IMR-90 (cell line): ENCODE data around the gene SMIM29. TPM values are rescaled to one million over a fixed set of nuclear protein-coding genes. Genes with fewer than 3 reads are reported as not detected.
"Not testable (repeated sequence)": the region's sequence is repeated elsewhere in the genome, so short reads cannot be mapped to it uniquely, and the experiment has no call there.

Experiments
- ATAC-seq: fragments of 200-7000 bp; cut with Tn5 transposase; 2 replicates; pipeline ENCODE4 v1.9.1; 2020; ENCODE audit warnings: low read depth, mild to moderate bottlenecking, moderate library complexity
- BruUV-seq: library from RNA; stranded (reverse); fragments of 400-500 nt; replicated peaks from 2 replicates; lab custom pipeline; 2021; lab: Mats Ljungman, UMichigan
- CTCF ChIA-PET: fragments of 300-600 bp; formaldehyde crosslinking; extraction: SDS; loops from one replicate; lab custom pipeline; 2021; ENCODE audit warnings: antibody characterized with exemption; lab: Yijun Ruan, JAX
- POLR2A ChIA-PET: fragments of 300-600 bp; sonication (Branson Sonifier 250); formaldehyde crosslinking; loops from one replicate; lab custom pipeline; 2022; ENCODE audit warnings: antibody characterized with exemption; ENCODE audit not compliant: unreplicated experiment; lab: Charles Lee
- DNase-seq: peaks from one replicate; pipeline ENCODE4 v3.0.0; 2013
- H2AFZ ChIP-seq: replicated peaks from 2 replicates; pipeline ENCODE3; 2013; ENCODE audit warnings: low read length, mild to moderate bottlenecking; ENCODE audit not compliant: poor library complexity
- H2AK5ac ChIP-seq: 2 replicates; pipeline ENCODE4 v1.6.1; 2013; ENCODE audit warnings: low read depth, low read length, inconsistent platforms
- H2AK9ac ChIP-seq: replicated peaks from 2 replicates; pipeline ENCODE3; 2013; ENCODE audit warnings: mild to moderate bottlenecking, low read depth, low read length, moderate library complexity; ENCODE audit not compliant: poor library complexity
- H2BK120ac ChIP-seq: 2 replicates; pipeline ENCODE4 v1.6.1; 2013; ENCODE audit warnings: low read depth, low read length, inconsistent platforms
- H2BK15ac ChIP-seq: 3 replicates; pipeline ENCODE4 v1.6.1; 2013; ENCODE audit warnings: low read depth, low read length, inconsistent platforms
- H2BK20ac ChIP-seq: 2 replicates; pipeline ENCODE4 v1.6.1; 2013; ENCODE audit warnings: low read depth, mild to moderate bottlenecking, inconsistent platforms, low read length, moderate library complexity
- H2BK5ac ChIP-seq: 2 replicates; pipeline ENCODE4 v1.6.1; 2013; ENCODE audit warnings: mild to moderate bottlenecking, low read depth, low read length, inconsistent platforms; ENCODE audit not compliant: poor library complexity, severe bottlenecking
- H3K14ac ChIP-seq: replicated peaks from 2 replicates; pipeline ENCODE4 v1.6.1; 2013; ENCODE audit warnings: low read depth, low read length, inconsistent platforms
- H3K18ac ChIP-seq: 2 replicates; pipeline ENCODE4 v1.6.1; 2013; ENCODE audit warnings: low read depth, low read length, control low read depth
- H3K23ac ChIP-seq: 2 replicates; pipeline ENCODE4 v1.6.1; 2013; ENCODE audit warnings: low read depth, low read length, inconsistent platforms
- H3K27ac ChIP-seq: 2 replicates; pipeline ENCODE4 v1.5.1; 2013; ENCODE audit warnings: mild to moderate bottlenecking, control low read depth, low read length; ENCODE audit not compliant: insufficient read depth
- H3K27me3 ChIP-seq: 2 replicates; pipeline ENCODE4 v1.6.1; 2013; ENCODE audit warnings: low read length; ENCODE audit not compliant: control insufficient read depth, insufficient read depth
- H3K36me3 ChIP-seq: 2 replicates; pipeline ENCODE4 v1.6.1; 2013; ENCODE audit warnings: low read length, mixed read lengths; ENCODE audit not compliant: control insufficient read depth, insufficient read depth
- H3K4ac ChIP-seq: 2 replicates; pipeline ENCODE4 v1.6.1; 2013; ENCODE audit warnings: low read depth, low read length, inconsistent platforms
- H3K4me1 ChIP-seq: 2 replicates; pipeline ENCODE4 v1.6.1; 2013; ENCODE audit warnings: low read length, mixed read lengths; ENCODE audit not compliant: control insufficient read depth, insufficient read depth
- H3K4me2 ChIP-seq: 2 replicates; pipeline ENCODE4 v1.6.1; 2013; ENCODE audit warnings: low read depth, mild to moderate bottlenecking, control low read depth, low read length, moderate library complexity
- H3K4me3 ChIP-seq: 2 replicates; pipeline ENCODE4 v1.5.1; 2013; ENCODE audit warnings: low read depth, mild to moderate bottlenecking, control low read depth, low read length, moderate library complexity; ENCODE audit not compliant: insufficient read depth
- H3K56ac ChIP-seq: 2 replicates; pipeline ENCODE4 v1.6.1; 2013; ENCODE audit warnings: low read length, inconsistent platforms; ENCODE audit not compliant: insufficient read depth; ENCODE audit errors: extremely low read depth
- H3K79me1 ChIP-seq, 2 experiments: 2 replicates each; pipeline ENCODE4 v1.6.1; 2013; ENCODE audit warnings: low read length in 2 of 2, inconsistent platforms in 1 of 2, low read depth in 1 of 2
- H3K9ac ChIP-seq: 2 replicates; pipeline ENCODE4 v1.6.1; 2013; ENCODE audit warnings: low read depth, low read length, control low read depth
- H3K9me1 ChIP-seq: 2 replicates; pipeline ENCODE4 v1.6.1; 2013; ENCODE audit warnings: low read length, inconsistent platforms; ENCODE audit not compliant: insufficient read depth
- H3K9me3 ChIP-seq: 2 replicates; pipeline ENCODE4 v1.6.1; 2013; ENCODE audit warnings: low read length; ENCODE audit not compliant: control insufficient read depth, insufficient read depth
- H4K20me1 ChIP-seq: 2 replicates; pipeline ENCODE4 v1.6.1; 2013; ENCODE audit warnings: low read length, inconsistent platforms; ENCODE audit not compliant: insufficient read depth
- H4K5ac ChIP-seq: 2 replicates; pipeline ENCODE4 v1.6.1; 2013; ENCODE audit warnings: mild to moderate bottlenecking, low read depth, low read length, control low read depth
- H4K8ac ChIP-seq, 2 experiments: 2 replicates each; pipeline ENCODE4 v1.6.1; 2013; ENCODE audit warnings: low read depth in 2 of 2, low read length in 2 of 2, control low read depth in 1 of 2, inconsistent platforms in 1 of 2
- H4K91ac ChIP-seq: 2 replicates; pipeline ENCODE4 v1.6.1; 2013; ENCODE audit warnings: low read depth, low read length, inconsistent platforms; ENCODE audit not compliant: insufficient read depth
- whole genome bisulfite sequencing, 2 experiments: methylation state at CpG; one replicate each; pipeline versions ENCODE4 v1.1.5 to v1.1.7; 2013; ENCODE audit warnings: missing lambda C conversion rate in 2 of 2; ENCODE audit not compliant: insufficient read length in 1 of 2; ENCODE audit errors: extremely low coverage in 2 of 2; 5-methylcytosine and 5-hydroxymethylcytosine counted together
- dilution Hi-C: fragments of 300-500 bp; cut with HindIII; formaldehyde crosslinking; loops from one replicate; pipeline ENCODE4 v1.14.3; 2018; ENCODE audit warnings: low sequenced_read_pairs; ENCODE audit not compliant: unreplicated experiment
- in situ Hi-C: fragments of 300-500 bp; cut with MboI; formaldehyde crosslinking; loops from 3 replicates; pipeline ENCODE4 v1.14.3; 2019; ENCODE audit warnings: low sequenced_read_pairs, inconsistent platforms, mixed read lengths
- intact Hi-C: fragments of 100-400 bp; cut with micrococcal nuclease; formaldehyde crosslinking; loops from 2 replicates; pipeline ENCODE4 v1.10.0; 2022
- polyA plus RNA-seq, 3 experiments: library from polyadenylated mRNA; depleted of rRNA; stranded (reverse); fragments of >200 nt; gene quantifications; 2 replicates each; pipeline ENCODE4 v1.2.3, GENCODE V29; 2012; ENCODE audit warnings: low replicate concordance in 1 of 3
- total RNA-seq: library from RNA; depleted of rRNA; stranded (reverse); fragments of >200 nt; gene quantifications from 2 replicates; pipeline ENCODE4 v1.2.3, GENCODE V29; 2012

The SMIM29 gene
- total and polyA plus RNA-seq, 2 of the 4 experiments (the other 2 are of a cell fraction), result 8.4 to 28.9 TPM

GRCh38 chr6:34269132-34269531 lies 20.3 kb upstream of the SMIM29 start:
- H3K27ac ChIP-seq, in situ Hi-C loops, ATAC-seq, H3K56ac ChIP-seq, H2BK120ac ChIP-seq, H2BK15ac ChIP-seq, H3K18ac ChIP-seq, dilution Hi-C loops, BruUV-seq, H3K4me3 ChIP-seq, H2AK9ac ChIP-seq, H3K14ac ChIP-seq, H4K20me1 ChIP-seq, intact Hi-C loops, H3K9me1 ChIP-seq, H2BK5ac ChIP-seq, H3K4me1 ChIP-seq, H3K9ac ChIP-seq, H3K4ac ChIP-seq, DNase-seq, CTCF ChIA-PET, H3K9me3 ChIP-seq, H2AFZ ChIP-seq, H4K5ac ChIP-seq, H2AK5ac ChIP-seq, H3K4me2 ChIP-seq, POLR2A ChIA-PET, H3K36me3 ChIP-seq, H3K23ac ChIP-seq, H4K91ac ChIP-seq, H4K8ac ChIP-seq, H3K27me3 ChIP-seq, H3K79me1 ChIP-seq, H2BK20ac ChIP-seq: not testable (repeated sequence)
- WGBS, 2 experiments, result no CpG with 5 or more reads among the region's 25 CpGs
